CD8-positive, alpha-beta memory T cell (primary cell): ENCODE measurements around the gene MPDZ. TPM values are rescaled to one million over a fixed set of nuclear protein-coding genes. Genes with fewer than 3 reads are reported as not detected.

Experiments
- CTCF ChIA-PET: fragments of 350-600 bp; sonication (Branson Sonifier 250); formaldehyde crosslinking; loops from one replicate; lab custom pipeline; 2021; ENCODE audit warnings: antibody characterized with exemption; lab: Charles Lee
- POLR2A ChIA-PET: fragments of 350-600 bp; sonication (Branson Sonifier 250); formaldehyde crosslinking; loops from one replicate; lab custom pipeline; 2021; ENCODE audit warnings: antibody characterized with exemption; lab: Charles Lee
- DNase-seq, 5 donors: peaks; one replicate each; pipeline versions ENCODE4 v3.0.0 to v3.0.0-alpha.2; 2020 to 2022; ENCODE audit warnings: mixed read lengths in 1 of 5
- H3K27ac ChIP-seq: one replicate; pipeline ENCODE4 v1.7.0; 2013; ENCODE audit warnings: low read depth, mild to moderate bottlenecking, low read length, moderate library complexity
- H3K27me3 ChIP-seq: 2 replicates; pipeline ENCODE4 v1.7.0; 2013; ENCODE audit warnings: low read length, mild to moderate bottlenecking; ENCODE audit not compliant: insufficient read depth, poor library complexity, severe bottlenecking
- H3K36me3 ChIP-seq: 2 replicates; pipeline ENCODE4 v1.7.0; 2013; ENCODE audit warnings: mild to moderate bottlenecking, low read length, moderate library complexity; ENCODE audit not compliant: insufficient read depth
- H3K4me1 ChIP-seq: 2 replicates; pipeline ENCODE4 v1.7.0; 2013; ENCODE audit warnings: mild to moderate bottlenecking, low read length, moderate library complexity; ENCODE audit not compliant: insufficient read depth
- H3K4me3 ChIP-seq: 2 replicates; pipeline ENCODE4 v1.7.0; 2013; ENCODE audit warnings: mild to moderate bottlenecking, low read length
- H3K9me3 ChIP-seq: 2 replicates; pipeline ENCODE4 v1.7.0; 2013; ENCODE audit warnings: mild to moderate bottlenecking, low read length
- H3K27ac Mint-ChIP-seq, 8 donors: one replicate each; pipeline ENCODE4 v1.8.0; 2020 to 2021; ENCODE audit warnings: mixed read lengths in 8 of 8, mild to moderate bottlenecking in 6 of 8, inconsistent platforms in 3 of 8, moderate library complexity in 3 of 8
- H3K27me3 Mint-ChIP-seq, 2 donors: one replicate each; pipeline ENCODE4 v1.8.0; 2020 to 2021; ENCODE audit warnings: mixed read lengths in 2 of 2, mild to moderate bottlenecking in 1 of 2, moderate library complexity in 1 of 2
- H3K36me3 Mint-ChIP-seq, 3 donors: one replicate each; pipeline ENCODE4 v1.8.0; 2020 to 2021; ENCODE audit warnings: mixed read lengths in 3 of 3, inconsistent platforms in 1 of 3, mild to moderate bottlenecking in 1 of 3
- H3K4me1 Mint-ChIP-seq, 3 donors: one replicate each; pipeline ENCODE4 v1.8.0; 2020 to 2021; ENCODE audit warnings: mixed read lengths in 3 of 3, inconsistent platforms in 1 of 3, mild to moderate bottlenecking in 1 of 3
- H3K4me3 Mint-ChIP-seq, 7 donors: one replicate each; pipeline ENCODE4 v1.8.0; 2020 to 2021; ENCODE audit warnings: mixed read lengths in 7 of 7, mild to moderate bottlenecking in 6 of 7, moderate library complexity in 4 of 7, inconsistent platforms in 2 of 7
- H3K9me3 Mint-ChIP-seq, 5 donors: one replicate each; pipeline ENCODE4 v1.8.0; 2020 to 2022; ENCODE audit warnings: mixed read lengths in 5 of 5, mild to moderate bottlenecking in 3 of 5, moderate library complexity in 2 of 5, inconsistent platforms in 1 of 5
- polyA plus RNA-seq: library from polyadenylated mRNA; unstranded; fragments of 300-500 nt; fragmentation: Illumina TruSeq; gene quantifications from one replicate; pipeline ENCODE4 v1.2.3, GENCODE V29; 2021
- total RNA-seq, 2 experiments: library from RNA; stranded (reverse); gene quantifications; one replicate each; pipeline ENCODE4 v1.2.3, GENCODE V29; 2021

The MPDZ gene
- total and polyA plus RNA-seq, 3 experiments from 2014 or later: not detected

DNA sequence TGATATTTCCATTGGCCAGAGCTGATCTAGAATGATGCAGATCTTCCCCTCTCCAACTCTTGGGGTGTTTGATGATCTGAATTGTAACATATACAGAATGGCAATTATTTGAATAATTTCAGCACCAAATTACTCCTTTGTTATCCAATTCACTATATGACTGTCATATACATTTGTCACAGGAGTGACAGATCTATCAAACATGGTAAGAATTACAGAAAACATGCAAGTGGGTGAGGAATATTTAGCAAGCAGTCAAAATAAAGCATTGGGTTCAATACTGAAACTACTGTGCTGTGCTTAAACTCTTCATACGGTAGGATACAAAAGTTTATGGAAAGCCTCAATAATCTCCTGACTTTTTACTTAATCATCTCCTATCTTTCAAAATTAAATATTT lies 8.8 kb downstream of the MPDZ start:
- Histone ChIP-seq H3K27me3 (no peaks in the 10 kb centered on the region), H3K4me1 (no peaks in the 10 kb centered on the region), H3K4me3 (no peak overlapping the region), H3K9me3 (no peaks in the 10 kb centered on the region), H3K27ac (no peak overlapping the region), H3K36me3 (no peaks in the 10 kb centered on the region)
- ChIA-PET CTCF (no interaction called here), POLR2A (no interaction called here)
- Mint-ChIP-seq H3K4me3 (no peak overlapping the region), H3K4me1 (no peaks in the 10 kb centered on the region), H3K27ac (no peak overlapping the region), H3K9me3 (peaks cover 0 to 17% (median 8%) of the 10 kb centered on the region in 5 donors), H3K27me3 (no peaks in the 10 kb centered on the region), H3K36me3 (no peaks in the 10 kb centered on the region)
- no peak for DNase-seq

DNA sequence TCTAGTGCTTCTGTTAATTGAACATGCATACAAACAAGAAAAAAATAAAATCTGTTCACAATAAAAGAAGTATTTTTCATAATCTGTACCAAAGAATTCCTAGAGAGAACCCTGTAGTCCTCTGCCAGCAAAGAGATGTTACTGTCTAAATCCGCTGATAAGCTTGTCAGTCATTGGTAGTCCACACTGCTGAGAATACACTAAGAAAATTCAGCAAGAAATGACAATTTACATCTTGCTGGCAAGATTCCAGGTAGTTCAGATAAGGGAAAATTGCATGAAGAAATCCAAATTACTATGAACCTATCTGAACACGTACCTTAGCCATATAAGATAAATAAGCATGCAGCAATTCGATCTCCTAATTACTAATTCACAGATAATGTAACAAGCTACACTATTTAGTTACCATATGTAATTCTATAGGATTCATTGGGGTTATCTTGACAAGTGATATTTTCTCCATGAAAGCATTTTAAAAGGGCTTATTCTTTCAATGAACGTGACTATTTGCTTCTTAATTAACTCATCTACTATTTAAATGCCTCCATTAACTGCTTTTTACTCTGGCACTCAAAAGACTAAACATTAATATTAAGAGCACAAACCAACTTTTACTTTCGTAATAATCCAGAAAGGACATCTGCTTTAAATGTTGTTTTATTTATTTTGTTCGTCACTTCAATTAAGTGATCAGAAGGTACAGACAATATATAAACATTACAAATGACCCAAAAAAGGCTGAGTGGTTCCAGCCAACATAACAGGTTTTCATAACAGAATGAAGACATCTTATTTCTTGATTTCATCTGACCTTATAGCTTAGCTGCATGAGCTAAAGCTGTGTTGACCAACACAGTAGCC lies 9.7 kb downstream of the MPDZ start:
- Mint-ChIP-seq H3K4me3 (no peak overlapping the region), H3K27me3 (no peaks in the 10 kb centered on the region), H3K4me1 (no peaks in the 10 kb centered on the region), H3K27ac (no peak overlapping the region), H3K36me3 (no peaks in the 10 kb centered on the region), H3K9me3 (peaks cover under 1 to 19% (median 6%) of the 10 kb centered on the region in 5 donors)
- H3K27ac ChIP-seq: no peak overlapping the region
- H3K9me3 ChIP-seq: no peaks in the 10 kb centered on the region
- no peaks in the 10 kb centered on the region for H3K36me3 ChIP-seq
- POLR2A ChIA-PET: no interaction called here
- no peaks in the 10 kb centered on the region for H3K4me1 ChIP-seq
- no peaks in the 10 kb centered on the region for H3K27me3 ChIP-seq
- H3K4me3 ChIP-seq: no peak overlapping the region
- CTCF ChIA-PET: no interaction called here
- DNase-seq: no peak

DNA sequence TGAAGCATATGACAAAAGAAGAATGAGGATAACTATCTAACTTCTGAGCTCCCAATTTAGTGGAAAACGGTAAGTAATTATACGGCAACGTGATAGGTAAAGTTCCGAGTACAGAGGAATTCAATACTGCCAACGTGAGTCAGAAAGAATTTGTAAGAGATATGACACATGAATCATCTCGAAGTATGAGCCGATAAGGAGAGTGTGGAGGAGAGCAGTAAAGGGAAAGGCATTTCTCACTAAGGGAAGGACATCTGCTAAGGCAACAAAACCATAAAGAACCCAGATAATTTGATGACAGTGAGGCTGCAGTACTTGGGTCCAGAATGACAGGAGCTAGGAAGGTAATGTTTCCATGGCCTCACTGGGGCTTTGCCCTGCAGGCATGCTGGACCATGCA lies 11.0 kb downstream of the MPDZ start:
- Mint-ChIP-seq H3K4me3 (no peak overlapping the region), H3K36me3 (no peaks in the 10 kb centered on the region), H3K9me3 (peaks cover 0 to 24% (median 7%) of the 10 kb centered on the region in 5 donors), H3K27me3 (no peaks in the 10 kb centered on the region), H3K4me1 (no peaks in the 10 kb centered on the region), H3K27ac (no peak overlapping the region)
- no peaks in the 10 kb centered on the region for H3K36me3 ChIP-seq
- H3K27ac ChIP-seq: no peak overlapping the region
- no peaks in the 10 kb centered on the region for H3K4me1 ChIP-seq
- no peak for DNase-seq
- ChIA-PET CTCF (no interaction called here), POLR2A (no interaction called here)
- H3K4me3 ChIP-seq: no peak overlapping the region
- no peaks in the 10 kb centered on the region for H3K27me3 ChIP-seq
- no peaks in the 10 kb centered on the region for H3K9me3 ChIP-seq

DNA sequence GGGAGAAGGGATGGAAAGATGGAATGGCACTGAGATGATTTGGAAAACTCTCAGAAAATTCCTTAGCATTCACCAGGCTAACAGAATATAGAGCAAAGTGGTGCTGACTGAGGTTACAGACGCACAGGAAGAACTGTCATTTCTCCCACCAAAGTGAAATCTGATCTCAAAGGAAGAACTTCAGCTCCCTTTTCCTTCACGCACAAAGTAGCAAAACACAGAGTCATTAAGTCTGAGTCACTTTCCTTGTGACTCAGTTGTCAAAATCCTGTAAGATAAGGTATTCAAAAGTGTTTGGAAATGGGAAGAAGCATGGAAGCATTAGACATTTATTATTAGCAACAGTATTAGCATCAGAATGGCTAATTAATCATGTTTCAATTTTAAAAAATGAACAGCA lies 11.7 kb downstream of the MPDZ start:
- H3K4me1 Mint-ChIP-seq: no peaks in the 10 kb centered on the region
- H3K9me3 Mint-ChIP-seq: peaks cover 0 to 24% (median 7%) of the 10 kb centered on the region in 5 donors
- no peak overlapping the region for H3K4me3 Mint-ChIP-seq
- no peak overlapping the region for H3K27ac Mint-ChIP-seq
- Histone ChIP-seq H3K4me3 (no peak overlapping the region), H3K9me3 (no peaks in the 10 kb centered on the region), H3K27ac (no peak overlapping the region), H3K4me1 (no peaks in the 10 kb centered on the region), H3K27me3 (no peaks in the 10 kb centered on the region), H3K36me3 (no peaks in the 10 kb centered on the region)
- ChIA-PET POLR2A (no interaction called here), CTCF (no interaction called here)
- no peak for DNase-seq
- H3K36me3 Mint-ChIP-seq: no peaks in the 10 kb centered on the region
- H3K27me3 Mint-ChIP-seq: no peaks in the 10 kb centered on the region

DNA sequence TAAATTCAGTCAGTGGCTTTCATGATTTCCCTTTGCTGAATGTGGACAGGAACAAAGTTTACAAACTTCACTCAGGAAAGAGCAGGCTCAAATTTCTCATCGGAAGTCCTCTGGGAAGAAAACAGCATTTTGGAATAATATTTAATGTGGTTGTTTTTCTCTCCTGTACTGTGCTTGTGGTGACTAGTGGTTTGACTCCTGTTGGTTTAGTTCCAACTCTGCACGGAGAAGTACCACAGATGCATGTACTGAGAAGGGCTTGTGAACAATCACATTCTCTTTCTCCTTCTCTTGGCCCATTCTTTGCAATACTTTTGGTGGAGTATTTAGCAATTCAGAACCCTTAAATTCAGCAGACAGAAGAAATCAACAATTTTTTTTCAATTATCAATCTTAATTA lies 13.3 kb downstream of the MPDZ start:
- Histone ChIP-seq H3K9me3 (no peaks in the 10 kb centered on the region), H3K27me3 (no peaks in the 10 kb centered on the region), H3K4me1 (no peaks in the 10 kb centered on the region), H3K27ac (no peak overlapping the region), H3K4me3 (no peak overlapping the region), H3K36me3 (no peaks in the 10 kb centered on the region)
- H3K36me3 Mint-ChIP-seq: no peaks in the 10 kb centered on the region
- no peaks in the 10 kb centered on the region for H3K4me1 Mint-ChIP-seq
- DNase-seq: no peak
- no peak overlapping the region for H3K4me3 Mint-ChIP-seq
- H3K9me3 Mint-ChIP-seq: peaks cover 0 to 28% (median 7%) of the 10 kb centered on the region in 5 donors
- CTCF ChIA-PET: no interaction called here
- POLR2A ChIA-PET: no interaction called here
- no peaks in the 10 kb centered on the region for H3K27me3 Mint-ChIP-seq
- no peak overlapping the region for H3K27ac Mint-ChIP-seq

DNA sequence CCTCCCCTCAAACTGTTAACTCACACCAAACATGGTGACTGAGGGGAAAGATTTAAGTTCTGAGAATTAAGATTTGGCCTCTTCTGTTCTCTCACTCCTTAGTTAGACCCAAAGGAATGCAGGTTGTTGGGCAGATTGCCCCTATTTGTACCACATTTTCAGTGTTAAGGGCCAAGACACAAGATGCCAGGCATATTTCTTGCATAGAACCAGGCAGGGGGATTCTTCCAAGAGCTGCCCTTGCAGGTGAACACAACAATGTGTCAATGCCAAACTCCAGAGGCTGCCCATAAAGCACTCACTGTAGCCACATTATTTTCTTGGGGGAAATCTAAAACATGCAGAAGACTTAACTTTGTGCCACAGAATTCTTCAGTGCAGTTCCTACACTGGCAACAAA lies 14.7 kb downstream of the MPDZ start:
- POLR2A ChIA-PET: no interaction called here
- no peak for DNase-seq
- CTCF ChIA-PET: no interaction called here

DNA sequence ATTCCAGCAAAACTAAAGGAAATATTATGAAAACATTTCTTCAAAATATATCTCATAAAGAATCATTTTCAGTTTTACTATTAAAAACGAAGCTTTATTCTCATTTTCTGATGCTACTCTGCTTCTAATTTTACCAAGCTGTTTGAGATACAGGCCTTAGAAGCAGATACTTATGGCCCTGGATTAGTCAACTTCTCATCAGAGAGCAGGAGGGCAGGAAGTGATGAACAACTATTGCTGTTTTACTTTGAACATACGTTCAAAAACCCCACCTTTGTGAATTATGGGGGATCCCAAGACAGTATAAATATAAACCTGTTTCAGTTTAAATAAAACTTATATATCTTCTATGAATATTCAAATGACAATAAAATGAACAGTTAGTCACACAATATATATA lies 16.0 kb downstream of the MPDZ start:
- Mint-ChIP-seq H3K9me3 (peaks cover 2 to 26% (median 16%) of the 10 kb centered on the region in 5 donors), H3K4me3 (no peak overlapping the region), H3K27me3 (no peaks in the 10 kb centered on the region), H3K36me3 (no peaks in the 10 kb centered on the region), H3K27ac (no peak overlapping the region), H3K4me1 (no peaks in the 10 kb centered on the region)
- no peaks in the 10 kb centered on the region for H3K4me1 ChIP-seq
- peaks cover 4% of the 10 kb centered on the region for H3K9me3 ChIP-seq
- POLR2A ChIA-PET: no interaction called here
- CTCF ChIA-PET: no interaction called here
- H3K27ac ChIP-seq: no peak overlapping the region
- H3K27me3 ChIP-seq: no peaks in the 10 kb centered on the region
- H3K4me3 ChIP-seq: no peak overlapping the region
- H3K36me3 ChIP-seq: no peaks in the 10 kb centered on the region
- no peak for DNase-seq

More for the DNA sequence above, 14.7 kb downstream of the MPDZ start:
- Histone ChIP-seq H3K4me1 (no peaks in the 10 kb centered on the region), H3K4me3 (no peak overlapping the region), H3K36me3 (no peaks in the 10 kb centered on the region), H3K27me3 (no peaks in the 10 kb centered on the region), H3K9me3 (peaks cover 4% of the 10 kb centered on the region), H3K27ac (no peak overlapping the region)
- Mint-ChIP-seq H3K4me3 (no peak overlapping the region), H3K9me3 (peaks cover 2 to 23% (median 10%) of the 10 kb centered on the region in 5 donors), H3K27ac (no peak overlapping the region), H3K27me3 (no peaks in the 10 kb centered on the region), H3K4me1 (no peaks in the 10 kb centered on the region), H3K36me3 (no peaks in the 10 kb centered on the region)

DNA sequence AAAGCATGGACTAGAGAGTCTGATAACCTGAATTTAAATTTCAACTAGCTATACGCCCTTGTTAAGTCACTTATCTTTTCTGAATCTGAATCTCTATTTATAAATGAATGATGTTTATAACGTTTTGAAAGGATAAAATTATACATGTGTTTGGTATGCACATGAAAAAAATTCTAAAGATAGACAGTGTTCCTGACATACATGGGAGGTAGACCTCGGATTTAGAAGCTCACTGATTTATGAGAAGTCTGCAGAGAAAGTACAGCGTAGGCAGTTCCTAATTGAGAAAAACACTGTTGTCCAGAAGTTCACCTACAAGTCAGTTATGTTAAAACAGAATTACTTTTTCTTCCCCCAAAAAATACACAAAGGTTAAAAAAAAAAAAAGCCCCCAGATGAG lies 26.6 kb downstream of the MPDZ start:
- H3K27me3 Mint-ChIP-seq: no peaks in the 10 kb centered on the region
- ChIA-PET CTCF (no interaction called here), POLR2A (no interaction called here)
- H3K36me3 ChIP-seq: no peaks in the 10 kb centered on the region
- no peaks in the 10 kb centered on the region for H3K27me3 ChIP-seq
- no peak overlapping the region for H3K4me3 Mint-ChIP-seq
- H3K27ac Mint-ChIP-seq: no peak overlapping the region
- no peaks in the 10 kb centered on the region for H3K4me1 ChIP-seq
- H3K36me3 Mint-ChIP-seq: no peaks in the 10 kb centered on the region
- DNase-seq: no peak
- H3K27ac ChIP-seq: no peak overlapping the region
- H3K9me3 ChIP-seq: no peaks in the 10 kb centered on the region
- no peak overlapping the region for H3K4me3 ChIP-seq
- no peaks in the 10 kb centered on the region for H3K4me1 Mint-ChIP-seq
- peaks cover 9 to 27% (median 18%) of the 10 kb centered on the region in 5 donors for H3K9me3 Mint-ChIP-seq
